Renal pelvis (tissue), 4 donors: ENCODE results near the gene HBS1L. TPM values are rescaled to one million over a fixed set of nuclear protein-coding genes. Genes with fewer than 3 reads are reported as not detected.

Experiments
- DNase-seq: peaks from one replicate; pipeline ENCODE4 v3.0.0-alpha.2; 2013
- polyA plus RNA-seq, 3 donors: library from polyadenylated mRNA; unstranded; fragments of 120-200 nt; gene quantifications; one replicate each; pipeline ENCODE4 v1.2.1, GENCODE V29; 2013; ENCODE audit not compliant: insufficient read length in 3 of 3

The HBS1L gene
- polyA plus RNA-seq, 3 donors, result 58.8 to 78.3 (median 69.9) TPM

DNA sequence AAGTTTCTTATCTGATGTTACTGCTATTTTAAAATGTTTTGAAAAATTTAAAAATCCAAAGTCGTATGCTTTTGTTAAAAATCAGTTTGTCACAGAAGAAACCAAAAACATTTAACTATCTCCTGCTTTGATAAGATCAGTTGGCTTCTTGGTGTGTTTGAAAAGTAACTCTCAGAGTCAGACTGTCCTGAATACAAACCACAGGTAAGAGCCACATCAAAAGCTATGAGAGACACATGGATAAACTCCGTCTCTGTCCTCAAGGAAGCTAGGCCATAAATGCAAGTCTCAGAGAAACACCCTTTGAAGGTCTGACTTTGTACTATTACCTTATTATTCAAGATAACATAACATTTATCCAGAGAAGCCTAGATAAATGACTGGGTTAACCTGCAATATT, 7.7 kb downstream of the HBS1L start:
- DNase-seq, result no peak

DNA sequence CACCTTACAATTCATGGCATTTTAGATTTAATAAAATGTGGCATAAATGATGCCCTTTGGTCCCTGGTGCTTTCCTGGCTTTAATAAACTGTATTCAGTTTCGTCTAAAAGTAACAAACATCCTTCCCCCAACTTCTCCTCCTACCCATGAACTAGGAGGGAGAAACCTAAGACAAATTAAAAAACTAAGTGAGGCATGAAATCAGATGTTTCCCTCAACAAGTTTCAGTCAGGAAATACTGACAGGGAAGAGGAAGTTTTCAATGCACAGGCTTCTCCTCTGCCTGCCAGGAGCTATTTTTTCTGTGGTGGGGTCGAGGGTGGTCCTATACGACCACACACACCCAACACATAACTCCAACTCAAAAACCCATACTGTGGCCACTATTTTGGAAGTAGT, 10.0 kb downstream of the HBS1L start:
- DNase-seq, result no peak

DNA sequence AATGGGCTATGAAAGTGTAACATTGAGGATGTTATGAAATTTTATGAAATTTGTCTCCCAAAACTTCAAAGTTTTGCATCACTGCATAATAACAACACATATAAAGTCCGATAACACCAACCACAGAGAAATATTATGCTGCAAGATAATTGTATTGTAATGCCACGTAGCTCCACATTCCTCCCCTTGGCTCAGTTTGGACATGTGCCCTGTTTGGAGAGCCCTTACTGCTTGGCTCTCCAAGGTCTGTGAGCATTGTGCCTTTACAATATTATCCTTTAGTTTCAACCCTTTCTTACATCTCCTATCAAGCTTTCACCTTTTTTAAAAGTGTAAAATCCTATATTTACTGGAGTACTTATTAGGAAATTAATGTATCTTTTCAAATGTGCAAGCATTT, 10.8 kb downstream of the HBS1L start:
- DNase-seq, result no peak

DNA sequence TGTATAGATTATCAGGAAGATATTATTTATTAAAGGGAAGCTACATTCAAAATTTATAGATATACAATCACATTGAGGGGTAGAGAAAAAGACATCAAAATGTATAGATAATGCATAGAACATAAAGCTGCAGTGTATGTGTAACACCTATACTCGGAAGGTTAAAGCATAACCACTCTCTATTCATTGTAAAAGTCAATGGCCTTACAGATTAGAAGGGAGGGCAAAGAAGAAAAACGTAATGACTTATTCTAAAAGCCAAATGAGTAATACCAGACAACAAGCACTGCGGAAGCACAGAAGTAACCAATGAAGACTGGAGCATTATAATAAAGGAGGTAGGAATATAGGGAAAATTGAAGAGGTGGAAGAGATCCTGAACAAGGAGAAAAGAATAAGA, 11.3 kb downstream of the HBS1L start:
- no peak for DNase-seq

DNA sequence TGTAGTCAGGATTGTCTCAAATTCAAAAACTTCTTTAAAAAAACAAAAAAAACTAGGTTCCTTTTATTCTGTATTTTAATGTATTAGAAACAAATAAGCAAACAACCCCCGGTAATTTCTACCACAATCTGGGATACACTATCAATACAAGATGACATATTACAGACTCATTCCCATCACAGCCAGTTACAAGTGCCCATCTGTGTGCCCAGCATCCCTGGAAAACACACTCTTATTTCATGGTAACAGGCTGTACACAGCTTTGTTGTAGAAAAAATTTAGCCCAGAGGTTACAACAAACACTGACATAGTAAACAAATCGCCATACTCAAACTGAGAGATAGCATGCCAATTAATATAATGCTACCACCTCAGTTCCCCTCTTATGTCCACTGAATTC, 16.3 kb downstream of the HBS1L start:
- no peak for DNase-seq

DNA sequence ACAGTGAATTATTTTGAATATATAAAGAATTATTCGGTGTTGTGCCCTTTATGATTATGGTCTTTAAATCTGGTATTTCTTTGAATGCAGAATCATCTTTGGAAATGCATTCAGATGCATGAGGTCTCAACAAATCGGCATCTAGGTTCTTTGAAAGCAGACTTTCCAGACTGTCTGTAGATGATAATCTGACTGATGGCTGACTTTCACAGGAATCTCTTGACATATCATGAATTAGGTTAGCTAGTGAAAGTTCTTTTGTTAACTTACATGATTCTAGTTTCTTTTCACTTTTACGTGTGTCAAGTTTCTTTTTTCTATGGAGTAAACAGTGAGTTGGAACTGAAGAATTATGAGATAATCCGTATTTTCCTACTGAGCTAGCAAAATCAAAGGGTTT, 17.1 kb downstream of the HBS1L start:
- DNase-seq, result no peak

DNA sequence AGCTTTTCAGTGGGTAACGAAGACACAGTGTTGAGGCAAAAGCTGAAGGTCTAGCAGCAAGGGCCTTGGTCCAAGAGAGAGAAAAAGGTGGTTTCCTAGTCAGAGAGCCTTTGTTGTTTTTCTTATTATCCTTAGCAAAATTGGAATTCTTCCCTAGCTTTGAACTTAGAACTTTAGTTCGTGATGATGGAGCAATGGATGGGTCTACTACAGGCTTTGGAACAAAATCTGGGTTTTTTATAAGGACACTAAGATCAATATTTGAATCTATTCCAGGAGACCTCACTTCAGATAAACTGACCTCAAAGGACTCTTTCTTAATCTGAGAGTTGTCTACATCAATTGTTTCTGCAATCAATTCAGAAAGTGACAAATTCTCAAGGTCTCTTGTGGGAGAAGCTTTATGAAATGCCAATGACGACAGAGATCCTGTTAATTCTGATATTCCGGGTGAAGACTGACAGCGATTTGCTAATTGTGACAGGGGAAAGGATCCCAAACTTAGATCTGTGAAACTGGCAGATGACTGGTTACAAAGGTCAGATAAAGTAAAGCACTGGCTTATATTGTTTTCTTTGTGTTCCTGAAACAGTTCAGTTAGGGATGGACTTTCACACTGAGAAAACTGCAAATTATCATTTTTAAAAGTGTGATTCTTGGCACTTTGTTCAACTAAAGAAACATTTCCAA, 17.7 kb downstream of the HBS1L start:
- no peak for DNase-seq

DNA sequence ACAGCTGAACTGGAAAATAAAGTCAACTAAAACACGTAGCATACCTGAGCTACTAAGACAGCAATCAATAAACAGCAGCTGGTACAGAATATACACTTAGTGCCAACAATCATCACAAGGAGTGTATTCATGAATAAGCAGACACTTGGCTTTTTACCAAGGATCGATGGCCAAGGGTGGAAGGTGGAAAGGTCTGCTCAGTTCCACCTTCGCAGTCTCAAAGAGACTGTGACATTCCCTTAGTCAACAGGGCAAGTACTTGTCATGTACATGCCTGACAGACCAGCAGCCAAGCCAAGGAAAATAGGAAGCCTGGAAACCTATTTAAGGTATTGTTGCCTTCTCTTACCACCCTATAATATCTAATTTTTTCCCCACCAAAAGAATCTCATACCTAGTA, 21.4 kb downstream of the HBS1L start:
- DNase-seq, result no peak

DNA sequence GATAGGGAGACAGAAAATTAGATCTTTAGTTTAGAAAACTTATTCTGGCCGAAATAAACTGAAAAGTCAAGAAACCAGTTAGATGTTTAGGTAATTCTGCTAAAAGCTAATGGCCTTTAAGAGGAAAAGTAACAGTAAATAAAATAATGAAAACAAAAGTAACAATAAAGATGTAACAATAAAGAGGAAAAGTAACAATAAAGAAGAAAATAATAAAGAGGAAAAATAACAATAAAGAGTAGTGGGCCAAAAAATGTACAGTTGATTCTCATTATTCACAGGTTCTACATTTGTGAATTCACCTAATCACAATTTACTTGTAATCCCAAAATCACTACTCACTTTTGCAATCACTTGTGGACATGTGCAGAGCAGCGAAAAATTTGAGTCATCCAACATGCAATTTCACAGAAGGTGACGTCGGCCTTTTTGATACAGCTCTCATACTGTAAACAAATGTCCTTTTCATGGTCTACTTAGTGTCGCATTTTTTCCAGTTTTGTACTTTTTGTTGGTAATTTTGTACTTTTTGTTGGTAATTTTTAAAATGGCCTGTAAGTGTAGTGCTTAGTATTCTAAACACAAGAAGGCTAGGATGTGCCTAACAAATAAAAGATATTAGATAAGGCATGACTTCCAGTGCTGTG, 24.0 kb downstream of the HBS1L start:
- no peak for DNase-seq

DNA sequence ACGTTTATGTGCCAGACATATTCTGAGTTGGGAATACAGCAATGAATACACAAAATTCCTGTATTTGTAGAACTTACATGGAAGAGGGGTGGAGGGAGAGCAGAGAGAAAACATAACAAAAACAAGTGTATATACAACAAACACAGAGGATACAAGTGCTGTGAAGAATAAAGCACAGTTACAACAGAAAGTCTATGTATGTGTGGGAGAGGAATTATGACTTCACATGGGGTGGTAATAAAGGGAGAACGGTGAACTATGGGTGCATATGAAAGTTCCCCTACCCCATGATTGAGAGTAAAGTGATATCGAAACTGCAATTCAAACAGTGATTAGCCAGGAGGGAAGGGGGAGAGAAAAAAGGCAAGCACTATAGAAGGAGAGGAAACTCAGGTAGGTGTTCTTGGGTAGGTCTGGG, 24.6 kb downstream of the HBS1L start:
- no peak for DNase-seq

DNA sequence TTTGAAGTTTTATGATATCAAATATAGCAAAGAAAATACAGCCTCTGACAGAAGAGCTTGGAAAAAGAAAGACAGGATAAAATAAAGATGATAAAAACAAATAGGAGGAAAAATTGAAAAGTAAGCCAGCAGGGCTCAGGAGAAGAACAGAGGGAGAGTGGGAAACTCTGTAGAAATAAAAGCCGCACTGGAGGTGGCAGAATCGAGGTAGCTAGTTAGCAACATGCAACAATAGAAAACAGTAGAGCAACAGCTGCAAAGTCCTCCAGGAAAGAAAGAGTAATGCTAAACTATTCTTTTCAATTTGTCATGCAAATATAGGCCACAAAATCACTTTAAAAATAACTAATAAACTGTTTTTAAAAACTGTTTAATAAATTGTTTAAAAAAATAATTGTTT, 28.8 kb downstream of the HBS1L start:
- DNase-seq, result no peak

DNA sequence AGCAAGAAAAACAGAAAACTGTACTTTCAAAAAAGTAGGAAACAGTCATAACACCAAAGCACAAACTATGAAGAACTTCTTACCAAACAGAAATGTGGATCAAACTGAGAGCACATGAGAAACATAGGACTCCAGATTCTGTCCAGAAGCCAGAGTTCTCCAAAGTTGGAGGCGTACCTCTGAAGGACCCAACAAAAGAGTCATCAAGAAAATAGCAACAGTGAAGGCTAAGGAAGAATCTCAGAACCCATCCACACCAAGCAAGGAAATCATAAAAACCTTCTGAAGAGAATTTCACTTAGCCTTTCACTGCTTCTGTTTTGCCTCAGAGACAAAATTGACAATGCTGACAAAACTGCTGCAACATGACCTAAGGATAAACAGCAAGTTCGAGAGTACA, 29.4 kb downstream of the HBS1L start:
- DNase-seq, result no peak

DNA sequence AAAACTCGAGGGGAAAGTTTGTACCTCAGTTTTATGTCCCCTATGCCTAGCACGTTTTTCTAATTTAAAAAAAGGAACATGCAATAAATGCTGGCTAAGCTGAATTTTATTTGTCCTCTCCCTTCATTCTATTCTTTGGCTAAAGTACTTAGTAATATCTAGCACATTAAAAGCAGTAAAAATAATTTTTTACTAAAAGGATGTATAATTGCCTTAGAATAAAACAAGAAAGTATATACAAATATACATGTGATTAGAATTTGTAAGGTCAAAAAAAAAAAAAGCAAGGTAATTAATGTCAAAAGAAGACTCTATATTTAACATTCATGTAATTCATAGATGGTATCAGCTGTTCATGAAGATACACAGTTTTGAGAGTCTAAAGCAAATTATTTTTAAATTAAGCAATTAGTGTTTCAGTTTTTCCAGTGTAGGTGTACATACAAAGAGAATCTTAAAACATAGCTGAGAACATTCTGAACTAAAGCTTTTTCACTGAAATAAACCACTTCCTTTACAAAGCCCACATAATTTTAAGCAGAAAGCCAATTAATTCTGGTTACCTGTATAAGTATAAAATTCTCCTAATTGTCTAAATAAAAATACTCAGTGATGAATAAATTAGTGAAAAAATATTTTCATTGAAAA, 32.4 kb downstream of the HBS1L start:
- DNase-seq, result no peak

DNA sequence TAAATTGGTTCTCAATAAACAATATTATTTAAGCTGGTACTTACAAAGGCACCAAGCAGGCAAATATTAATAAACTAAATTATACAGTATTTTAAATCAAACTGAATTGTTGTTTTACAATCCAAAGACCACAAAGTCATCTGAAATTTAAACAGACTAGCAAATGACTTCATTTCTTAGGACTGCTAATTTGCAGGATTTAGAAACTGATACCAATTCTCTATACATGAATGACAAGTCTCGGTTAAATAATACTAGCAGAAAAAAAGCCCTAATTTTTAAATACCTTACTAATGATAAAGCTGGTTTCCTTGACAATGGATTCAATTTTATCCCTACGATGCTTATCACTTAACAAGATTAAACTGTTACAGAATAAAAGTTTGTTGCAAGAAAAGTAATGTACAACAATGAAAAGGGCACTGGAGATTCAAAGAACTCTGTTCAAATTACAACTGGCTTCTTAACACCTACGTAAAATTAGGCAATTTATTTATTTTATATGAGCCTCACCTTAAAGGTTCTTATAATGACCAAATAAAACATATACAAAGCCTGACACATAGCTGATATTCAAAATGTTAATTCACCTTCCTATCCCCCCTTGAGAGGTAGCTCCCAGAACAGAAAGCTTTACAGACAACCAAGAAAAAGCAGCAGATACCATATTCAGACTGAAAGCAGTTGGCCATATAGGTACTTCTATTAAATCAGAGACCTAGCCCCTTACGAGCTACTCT, 33.1 kb downstream of the HBS1L start:
- no peak for DNase-seq

DNA sequence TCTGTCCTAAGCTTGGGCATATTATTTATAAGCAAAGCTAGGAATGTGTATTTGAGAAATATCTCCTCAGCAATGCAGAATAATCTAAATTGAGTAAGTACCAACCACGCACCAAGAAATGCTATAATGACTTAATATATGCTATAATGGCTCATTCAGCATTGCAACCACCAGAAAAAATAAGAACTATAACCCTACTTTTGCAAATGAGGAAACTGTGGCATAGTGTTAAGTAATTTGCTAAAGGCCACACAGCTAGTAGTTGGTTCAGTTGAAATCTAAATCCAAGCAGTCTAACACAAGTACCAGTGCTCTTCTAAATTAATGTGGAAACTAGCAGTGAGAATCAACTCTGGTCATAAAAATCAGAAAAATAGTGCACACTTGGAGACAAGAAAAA, 35.7 kb downstream of the HBS1L start:
- DNase-seq, result no peak

DNA sequence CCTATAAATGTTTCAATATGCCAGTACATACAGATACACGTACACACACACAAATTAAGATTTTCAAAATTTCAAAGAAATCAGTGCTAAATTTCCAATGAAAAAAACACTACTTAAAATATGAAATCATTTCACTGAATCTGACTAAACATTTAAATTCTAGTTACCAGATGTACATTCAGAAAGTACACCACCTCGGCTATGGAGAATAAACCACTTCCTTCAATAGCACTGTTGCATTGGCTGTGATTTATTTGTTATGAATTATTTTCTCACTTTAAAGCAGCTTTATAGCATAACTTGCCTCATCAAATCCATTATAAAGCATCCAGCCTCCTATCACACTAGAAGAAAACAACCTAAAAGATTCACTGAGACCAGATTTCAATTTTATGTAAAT, 36.6 kb downstream of the HBS1L start:
- no peak for DNase-seq

DNA sequence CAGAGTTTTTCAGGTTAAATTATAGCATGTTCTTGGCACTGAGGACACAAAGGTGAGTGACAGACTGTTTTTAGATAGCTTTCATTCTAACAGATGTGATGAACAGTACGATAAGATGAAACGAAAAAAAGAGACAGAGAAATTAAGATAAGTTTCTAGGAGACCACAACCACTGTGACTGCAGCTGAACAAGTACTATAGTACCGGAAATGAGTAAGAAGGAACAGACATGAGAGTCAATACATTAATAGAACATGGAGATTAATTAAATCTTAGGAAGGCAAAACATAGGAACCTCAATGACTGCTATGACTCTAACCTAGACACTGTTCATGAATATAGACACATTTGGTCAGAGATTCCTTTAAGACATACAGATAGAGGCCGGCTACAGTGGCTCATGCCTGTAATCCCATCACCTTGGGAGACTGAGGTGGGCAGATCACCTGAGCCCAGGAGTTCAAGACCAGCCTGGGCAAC, 40.2 kb downstream of the HBS1L start:
- DNase-seq, result no peak

DNA sequence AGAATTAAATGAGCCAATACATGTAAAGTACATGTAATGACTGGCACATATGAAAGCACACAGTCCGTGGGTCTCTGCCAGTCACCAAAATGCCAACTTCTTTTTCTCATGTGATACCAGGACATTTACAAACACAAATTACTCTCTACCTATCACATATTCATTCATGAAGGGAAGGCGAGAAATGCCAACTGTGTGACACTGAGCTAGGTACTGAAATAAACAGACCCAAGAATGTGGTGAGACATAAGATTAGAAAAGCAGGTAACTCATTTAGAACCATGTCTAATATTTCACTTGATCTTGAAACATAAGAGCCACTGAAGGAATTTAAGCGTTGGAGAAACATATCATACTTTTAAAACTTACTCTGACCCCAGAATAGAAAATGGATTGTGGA, 41.4 kb downstream of the HBS1L start:
- DNase-seq, result no peak

DNA sequence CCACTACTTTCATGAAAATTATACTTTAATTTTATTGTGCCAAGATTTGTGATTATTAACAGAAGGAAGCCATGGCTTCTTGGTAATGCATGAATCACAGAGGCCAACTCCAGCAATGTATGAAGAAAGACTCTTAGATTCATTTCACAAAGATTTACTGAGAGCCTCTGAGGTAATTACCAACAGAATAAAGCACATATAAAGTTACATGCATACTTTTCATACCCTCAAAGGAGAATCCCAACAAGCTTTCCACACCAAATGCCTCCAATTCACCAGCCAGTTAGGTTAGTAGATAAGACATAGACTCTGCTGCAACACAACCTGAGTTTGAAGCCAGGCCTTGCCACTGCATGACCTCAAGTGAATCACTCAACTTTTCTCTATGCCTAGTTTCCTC, 41.9 kb downstream of the HBS1L start:
- no peak for DNase-seq

DNA sequence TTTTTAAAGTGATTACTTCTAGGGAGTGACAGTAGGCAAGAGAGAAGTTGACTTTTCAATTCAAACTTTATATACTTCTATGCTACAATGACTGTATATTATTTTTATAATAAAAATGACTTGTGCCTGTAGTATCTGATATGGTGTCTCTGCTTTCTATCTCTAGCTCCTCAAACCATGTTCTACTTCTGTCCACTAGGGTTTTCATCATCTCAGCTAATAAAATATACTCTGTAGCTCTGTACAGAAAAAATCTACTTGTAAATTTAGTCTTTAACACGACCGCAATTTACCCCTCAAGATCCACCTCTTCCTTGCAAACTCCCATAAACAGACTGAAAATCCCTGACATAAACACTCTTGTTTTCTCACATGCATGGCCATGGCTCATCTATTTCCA, 42.3 kb downstream of the HBS1L start:
- DNase-seq, result no peak

DNA sequence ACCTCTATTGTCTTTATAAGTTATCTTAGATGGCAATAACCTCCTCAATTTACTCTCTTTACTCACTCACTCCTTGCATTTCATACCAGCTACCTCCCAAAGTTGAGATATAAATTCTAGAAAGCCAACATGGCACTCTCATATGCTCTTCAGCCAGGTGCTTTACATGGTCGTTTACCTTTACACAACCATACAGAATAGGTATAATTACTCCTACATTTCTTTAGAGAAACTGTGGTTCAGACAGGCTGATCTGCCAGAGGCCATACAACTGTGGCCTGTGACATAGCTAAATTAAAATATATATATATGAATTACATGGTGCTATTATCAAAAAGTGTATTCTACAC, 45.7 kb downstream of the HBS1L start:
- no peak for DNase-seq

DNA sequence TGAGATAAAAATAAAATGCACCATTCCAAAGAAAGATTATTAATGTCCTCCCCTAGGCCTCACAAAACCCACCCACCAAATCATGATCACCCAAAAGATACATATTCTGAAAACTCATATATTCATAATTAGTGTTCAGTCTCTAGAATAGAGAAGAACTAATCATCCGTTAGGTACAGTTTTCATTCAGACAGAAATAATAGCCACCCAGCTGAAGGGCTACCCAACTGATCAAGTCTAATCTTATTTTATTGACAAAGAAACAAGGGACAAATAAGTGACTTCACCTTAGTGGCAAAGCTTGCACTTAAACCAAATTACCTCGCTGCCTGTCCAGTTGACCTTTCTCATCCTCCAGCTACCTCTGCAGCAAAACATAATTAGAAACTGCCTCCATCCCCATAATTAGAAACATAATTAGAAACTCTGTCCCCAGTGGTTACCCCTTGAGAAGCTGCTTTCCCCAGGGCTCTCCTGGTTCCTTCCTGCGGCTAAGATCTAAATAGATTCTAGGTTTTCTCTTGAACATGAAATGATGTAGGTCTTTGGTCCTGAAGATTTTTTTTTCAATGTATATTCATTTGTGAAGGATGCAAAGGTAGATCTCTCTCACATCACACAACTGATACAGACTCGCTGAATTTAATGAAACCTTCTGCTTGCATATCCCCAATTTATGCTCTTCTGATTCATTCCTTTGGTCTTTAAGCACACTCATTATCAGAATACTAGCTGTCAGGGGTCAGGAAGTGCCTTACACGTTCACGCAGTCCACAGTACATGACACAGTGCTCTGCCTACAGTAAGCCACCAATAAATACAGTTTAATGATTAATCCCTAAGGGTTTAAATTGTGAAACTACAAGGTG, 46.3 kb downstream of the HBS1L start:
- no peak for DNase-seq
